ES-I3 (cell line): Measurements from ENCODE around the gene MYL5.

Source experiments
- H3K36me3 ChIP-seq: 2 replicates; pipeline ENCODE4 v1.6.1; 2013; ENCODE audit warnings: mild to moderate bottlenecking, low read length, control low read depth, moderate library complexity; ENCODE audit not compliant: insufficient read depth
- H3K4me1 ChIP-seq: 2 replicates; pipeline ENCODE4 v1.6.1; 2013; ENCODE audit warnings: mild to moderate bottlenecking, control low read depth, low read length; ENCODE audit not compliant: insufficient read depth
- H3K9ac ChIP-seq: 2 replicates; pipeline ENCODE4 v1.6.1; 2013; ENCODE audit warnings: low read depth, mild to moderate bottlenecking, low read length, moderate library complexity
- H3K9me3 ChIP-seq: 2 replicates; pipeline ENCODE4 v1.6.1; 2013; ENCODE audit warnings: mild to moderate bottlenecking, low read length, moderate library complexity; ENCODE audit not compliant: control insufficient read depth, insufficient read depth

The MYL5 gene

GRCh38 chr4:657834-658667, 16.3 kb upstream of the MYL5 start:
- Histone ChIP-seq H3K9me3 (no peaks in the 10 kb centered on the region), H3K4me1 (no peaks in the 10 kb centered on the region), H3K9ac (no peak overlapping the region), H3K36me3 (no peaks in the 10 kb centered on the region)

GRCh38 chr4:658681-659667, 15.4 kb upstream of the MYL5 start:
- H3K36me3 ChIP-seq, result no peaks in the 10 kb centered on the region
- H3K9ac ChIP-seq, result no peak overlapping the region
- H3K4me1 ChIP-seq, result no peaks in the 10 kb centered on the region
- no peaks in the 10 kb centered on the region for H3K9me3 ChIP-seq

- H3K4me1 ChIP-seq, result no peaks in the 10 kb centered on the region
- no peak overlapping the region for H3K9ac ChIP-seq
- H3K9me3 ChIP-seq, result no peaks in the 10 kb centered on the region
- no peaks in the 10 kb centered on the region for H3K36me3 ChIP-seq
Observed at GRCh38 chr4:659851-660250, 14.5 kb upstream of the MYL5 start.

- H3K9me3 ChIP-seq, result no peaks in the 10 kb centered on the region
- H3K9ac ChIP-seq, result no peak overlapping the region
- no peaks in the 10 kb centered on the region for H3K36me3 ChIP-seq
- H3K4me1 ChIP-seq, result no peaks in the 10 kb centered on the region
Observed at GRCh38 chr4:660401-660800, 13.9 kb upstream of the MYL5 start.

GRCh38 chr4:661231-661630, 13.1 kb upstream of the MYL5 start:
- Histone ChIP-seq H3K9me3 (no peaks in the 10 kb centered on the region), H3K4me1 (no peaks in the 10 kb centered on the region), H3K9ac (no peak overlapping the region), H3K36me3 (no peaks in the 10 kb centered on the region)

- Histone ChIP-seq H3K9me3 (no peaks in the 10 kb centered on the region), H3K4me1 (no peaks in the 10 kb centered on the region), H3K36me3 (no peaks in the 10 kb centered on the region), H3K9ac (no peak overlapping the region)
Observed at GRCh38 chr4:661881-662761, 12.2 kb upstream of the MYL5 start.

- Histone ChIP-seq H3K4me1 (no peaks in the 10 kb centered on the region), H3K9me3 (no peaks in the 10 kb centered on the region), H3K9ac (peak overlapping the region; percentile 73), H3K36me3 (no peaks in the 10 kb centered on the region)
Observed at GRCh38 chr4:663046-663437, 11.3 kb upstream of the MYL5 start.

- Histone ChIP-seq H3K9me3 (no peaks in the 10 kb centered on the region), H3K9ac (peak overlapping the region; percentile 73), H3K4me1 (no peaks in the 10 kb centered on the region), H3K36me3 (no peaks in the 10 kb centered on the region)
Observed at GRCh38 chr4:663438-664428, 10.6 kb upstream of the MYL5 start.

GRCh38 chr4:664713-665231, 9.6 kb upstream of the MYL5 start:
- H3K36me3 ChIP-seq, result no peaks in the 10 kb centered on the region
- H3K4me1 ChIP-seq, result no peaks in the 10 kb centered on the region
- no peak overlapping the region for H3K9ac ChIP-seq
- no peaks in the 10 kb centered on the region for H3K9me3 ChIP-seq

- no peaks in the 10 kb centered on the region for H3K4me1 ChIP-seq
- no peak overlapping the region for H3K9ac ChIP-seq
- no peaks in the 10 kb centered on the region for H3K36me3 ChIP-seq
- H3K9me3 ChIP-seq, result no peaks in the 10 kb centered on the region
Observed at GRCh38 chr4:665381-665750, 9.0 kb upstream of the MYL5 start.

- Histone ChIP-seq H3K9ac (no peak overlapping the region), H3K36me3 (no peaks in the 10 kb centered on the region), H3K9me3 (no peaks in the 10 kb centered on the region), H3K4me1 (no peaks in the 10 kb centered on the region)
Observed at GRCh38 chr4:665751-666435, 8.4 kb upstream of the MYL5 start.

GRCh38 chr4:666436-666810, 7.9 kb upstream of the MYL5 start:
- no peak overlapping the region for H3K9ac ChIP-seq
- H3K9me3 ChIP-seq, result no peaks in the 10 kb centered on the region
- H3K4me1 ChIP-seq, result no peaks in the 10 kb centered on the region
- H3K36me3 ChIP-seq, result no peaks in the 10 kb centered on the region
